ENCODE results near the gene MEX3A. TPM values are rescaled to one million over a fixed set of nuclear protein-coding genes. Genes with fewer than 3 reads are reported as not detected.

MEX3A gene
- total and polyA plus RNA-seq, 8 donors: 0.86 to 59.0 (median 48.8) TPM

GRCh38 chr1:156078728-156079127, 3.5 kb downstream of the MEX3A start:
- peaks cover 0 to 49% of the 10 kb centered on the region in 2 donors for H3K27me3 ChIP-seq
- no peaks in the 10 kb centered on the region for H3K9me3 ChIP-seq
- H3K4me1 ChIP-seq: peaks cover 5 to 45% of the 10 kb centered on the region in 2 donors
- intact Hi-C loops (cut with DNase I): no loop called here
- no peak for TF ChIP-seq CTCF (IDR thresholded peaks at IDR 0.05)
- ATAC-seq (no peak), DNase-seq (no peak)
- no peak overlapping the region for H3K4me3 ChIP-seq
- H3K27ac ChIP-seq: no peak overlapping the region
- H3K36me3 ChIP-seq: no peaks in the 10 kb centered on the region

GRCh38 chr1:156077430-156077760, 4.9 kb downstream of the MEX3A start:
- H3K4me1 ChIP-seq: peaks cover 0 to 34% of the 10 kb centered on the region in 2 donors
- H3K4me3 ChIP-seq: no peak overlapping the region

GRCh38 chr1:156076609-156077429, 5.4 kb downstream of the MEX3A start:
- ATAC-seq: peak; percentile 52
- DNase-seq: peak in 1 of 4 donors; percentile 57
- Histone ChIP-seq H3K4me1 (peaks cover 0 to 28% of the 10 kb centered on the region in 2 donors), H3K27ac (peak overlapping the region in 1 of 2 donors; percentile 38), H3K36me3 (no peaks in the 10 kb centered on the region), H3K9me3 (no peaks in the 10 kb centered on the region), H3K4me3 (peak overlapping the region; percentile 17 to 43), H3K27me3 (peaks cover 0 to 30% of the 10 kb centered on the region in 2 donors)
- intact Hi-C loops (cut with DNase I): no loop called here
- TF ChIP-seq CTCF (IDR thresholded peaks at IDR 0.05): no peak

More at GRCh38 chr1:156077430-156077760, 4.9 kb downstream of the MEX3A start:
- TF ChIP-seq CTCF (IDR thresholded peaks at IDR 0.05): no peak
- ATAC-seq (no peak), DNase-seq (no peak)
- H3K27ac ChIP-seq: peak overlapping the region in 1 of 2 donors; percentile 38
- intact Hi-C loops (cut with DNase I): no loop called here
- H3K9me3 ChIP-seq: no peaks in the 10 kb centered on the region
- H3K27me3 ChIP-seq: peaks cover 0 to 36% of the 10 kb centered on the region in 2 donors
- H3K36me3 ChIP-seq: no peaks in the 10 kb centered on the region

- Histone ChIP-seq H3K4me3 (no peak overlapping the region), H3K4me1 (peaks cover 0 to 22% of the 10 kb centered on the region in 2 donors), H3K36me3 (no peaks in the 10 kb centered on the region), H3K27ac (no peak overlapping the region), H3K9me3 (no peaks in the 10 kb centered on the region), H3K27me3 (peaks cover 0 to 21% of the 10 kb centered on the region in 2 donors)
- no peak for DNase-seq
- no peak for TF ChIP-seq CTCF (IDR thresholded peaks at IDR 0.05)
- intact Hi-C loops (cut with DNase I): no loop called here
- ATAC-seq: no peak
These were observed 6.5 kb downstream of the MEX3A start for GRCh38 chr1:156075775-156076204.

GRCh38 chr1:156075162-156075561, 7.1 kb downstream of the MEX3A start:
- Histone ChIP-seq H3K4me3 (no peak overlapping the region), H3K36me3 (no peaks in the 10 kb centered on the region), H3K27me3 (peaks cover 0 to 15% of the 10 kb centered on the region in 2 donors), H3K27ac (no peak overlapping the region), H3K4me1 (peaks cover 0 to 22% of the 10 kb centered on the region in 2 donors), H3K9me3 (no peaks in the 10 kb centered on the region)
- ATAC-seq (peak; percentile 11), DNase-seq (no peak)
- TF ChIP-seq CTCF (IDR thresholded peaks at IDR 0.05): no peak
- intact Hi-C loops (cut with DNase I): no loop called here

All from left lung (tissue), 10 donors.